Measurements from ENCODE around the gene HCK.

- TF ChIP-seq, protein P1, sequence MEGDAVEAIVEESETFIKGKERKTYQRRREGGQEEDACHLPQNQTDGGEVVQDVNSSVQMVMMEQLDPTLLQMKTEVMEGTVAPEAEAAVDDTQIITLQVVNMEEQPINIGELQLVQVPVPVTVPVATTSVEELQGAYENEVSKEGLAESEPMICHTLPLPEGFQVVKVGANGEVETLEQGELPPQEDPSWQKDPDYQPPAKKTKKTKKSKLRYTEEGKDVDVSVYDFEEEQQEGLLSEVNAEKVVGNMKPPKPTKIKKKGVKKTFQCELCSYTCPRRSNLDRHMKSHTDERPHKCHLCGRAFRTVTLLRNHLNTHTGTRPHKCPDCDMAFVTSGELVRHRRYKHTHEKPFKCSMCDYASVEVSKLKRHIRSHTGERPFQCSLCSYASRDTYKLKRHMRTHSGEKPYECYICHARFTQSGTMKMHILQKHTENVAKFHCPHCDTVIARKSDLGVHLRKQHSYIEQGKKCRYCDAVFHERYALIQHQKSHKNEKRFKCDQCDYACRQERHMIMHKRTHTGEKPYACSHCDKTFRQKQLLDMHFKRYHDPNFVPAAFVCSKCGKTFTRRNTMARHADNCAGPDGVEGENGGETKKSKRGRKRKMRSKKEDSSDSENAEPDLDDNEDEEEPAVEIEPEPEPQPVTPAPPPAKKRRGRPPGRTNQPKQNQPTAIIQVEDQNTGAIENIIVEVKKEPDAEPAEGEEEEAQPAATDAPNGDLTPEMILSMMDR (conservative IDR thresholded peaks at IDR 0.05 in 1 of 2, IDR thresholded peaks at IDR 0.05 in 1 of 2; ENCODE audit: low read depth in 1 of 2, low read length in 2 of 2): no peak
- no peak for TF ChIP-seq EZH2 (IDR thresholded peaks at IDR 0.05; ENCODE audit: low read length, missing control alignments)
These were observed 17.7 kb downstream of the HCK start for GRCh38 chr20:32069711-32070110.
